K562 (cell line): Measurements from ENCODE around the gene ELOVL5. TPM values are rescaled to one million over a fixed set of nuclear protein-coding genes. Genes with fewer than 3 reads are reported as not detected.
A peak's percentile ranks its signal among the peaks of the same experiment; 100 is the strongest.

ENCODE experiments used
- EGR1 ChIP-seq: fragments of 450-650 bp; conservative IDR thresholded peaks from 2 replicates; pipeline ENCODE4 v1.6.1; 2017; ENCODE audit warnings: mild to moderate bottlenecking
- ELF4 ChIP-seq: fragments of 450-650 bp; formaldehyde crosslinking; IDR thresholded peaks from 2 replicates; pipeline ENCODE4 v1.4.0; 2022; ENCODE audit warnings: missing genetic modification characterization
- KDM2B ChIP-seq: fragments of 250-450 bp; sonication (Bioruptor Pico); IDR thresholded peaks from 2 replicates; pipeline ENCODE4 v1.8.0; 2021; ENCODE audit warnings: mild to moderate bottlenecking, moderate library complexity
- MTA1 ChIP-seq: fragments of 450-650 bp; IDR thresholded peaks from 2 replicates; pipeline ENCODE4 v1.6.1; 2017; ENCODE audit warnings: borderline replicate concordance
- SMARCB1 ChIP-seq: IDR thresholded peaks from 2 replicates; pipeline ENCODE4 v1.6.1; 2011; ENCODE audit warnings: improper control_type of control experiment, low read depth; ENCODE audit not compliant: insufficient read length
- ZNF253 ChIP-seq: fragments of 250-450 bp; sonication (Bioruptor Pico); conservative IDR thresholded peaks from 2 replicates; pipeline ENCODE4 v1.6.1; 2021; ENCODE audit warnings: mild to moderate bottlenecking
- ZNF644 ChIP-seq: fragments of 200-800 bp; sonication (Bioruptor generic); IDR thresholded peaks from 2 replicates; pipeline ENCODE4 v1.6.1; 2016; ENCODE audit warnings: low read depth, missing genetic modification characterization, missing compliant biosample characterization
- polyA plus RNA-seq, 8 experiments: library from polyadenylated mRNA; depleted of rRNA in 4 of 8; stranded (reverse) in 5 of 8; unstranded in 3 of 8; fragments of >200 nt; fragmentation: Nextera tagmentation in 2 of 8; fragmentation: Illumina TruSeq in 1 of 8; extraction: Ambion mirVana in 2 of 8; extraction: Trizol in 1 of 8; gene quantifications; 2 replicates each; pipeline versions ENCODE4 v1.2.1 to v1.2.3, GENCODE V29; 2011 to 2014; ENCODE audit warnings: inconsistent platforms in 1 of 8, missing spikeins in 1 of 8
- total RNA-seq, 7 experiments: library from RNA; depleted of rRNA in 6 of 7; stranded (reverse); fragments of >200 nt in 6 of 7; fragmentation: Illumina TruSeq in 2 of 7; extraction: Trizol in 2 of 7; gene quantifications; 2 replicates each; pipeline versions ENCODE4 v1.2.1 to v1.2.3, GENCODE V29; 2011 to 2021; ENCODE audit warnings: low replicate concordance in 1 of 7
- TF ChIP-seq, protein P1 (sequence below): fragments of 450-650 bp; IDR thresholded peaks from 2 replicates; pipeline ENCODE4 v1.6.1; 2016; ENCODE audit warnings: mild to moderate bottlenecking, moderate library complexity
- TF ChIP-seq, protein P2 (sequence below): fragments of 200-800 bp; sonication (Bioruptor generic); IDR thresholded peaks from 2 replicates; pipeline ENCODE4 v1.6.1; 2017; ENCODE audit warnings: missing genetic modification characterization, missing compliant biosample characterization
- TF ChIP-seq, protein P3 (sequence below): fragments of 450-650 bp; IDR thresholded peaks from 2 replicates; pipeline ENCODE4 v1.6.1; 2016
- TF ChIP-seq, protein P4 (sequence below): fragments of 450-650 bp; IDR thresholded peaks from 2 replicates; pipeline ENCODE4 v1.6.1; 2016; ENCODE audit warnings: antibody characterized with exemption

Gene ELOVL5
- total and polyA plus RNA-seq, 9 of the 15 experiments (the other 6 are each of a cell fraction or from before 2014, with no cell fraction given), result 70.6 to 245 (median 132) TPM

DNA sequence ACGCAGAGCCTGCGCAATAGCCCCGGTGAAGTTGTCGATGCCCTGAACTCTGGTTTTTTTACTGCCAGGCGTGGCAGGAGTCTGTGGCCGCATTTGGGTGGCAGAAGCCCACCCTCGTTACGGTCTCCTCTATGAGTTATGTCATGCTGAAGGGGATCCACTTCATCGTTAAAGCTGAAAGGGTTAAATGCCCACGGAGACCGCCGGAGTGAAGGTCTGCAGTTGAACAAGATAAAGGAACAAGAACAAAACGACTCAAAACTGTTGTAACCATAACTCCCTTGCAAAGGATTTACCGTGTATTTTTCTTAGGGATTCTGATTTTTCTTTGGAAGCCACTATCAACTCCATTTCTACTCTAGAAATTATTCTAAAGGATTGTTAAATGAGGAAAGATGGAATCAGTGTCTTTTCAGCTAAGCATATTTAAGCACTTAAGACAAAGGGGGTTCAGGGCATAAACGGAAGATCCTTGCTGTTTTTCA is 501 bp upstream of the ELOVL5 start (continued):
- TF ChIP-seq, protein P1, sequence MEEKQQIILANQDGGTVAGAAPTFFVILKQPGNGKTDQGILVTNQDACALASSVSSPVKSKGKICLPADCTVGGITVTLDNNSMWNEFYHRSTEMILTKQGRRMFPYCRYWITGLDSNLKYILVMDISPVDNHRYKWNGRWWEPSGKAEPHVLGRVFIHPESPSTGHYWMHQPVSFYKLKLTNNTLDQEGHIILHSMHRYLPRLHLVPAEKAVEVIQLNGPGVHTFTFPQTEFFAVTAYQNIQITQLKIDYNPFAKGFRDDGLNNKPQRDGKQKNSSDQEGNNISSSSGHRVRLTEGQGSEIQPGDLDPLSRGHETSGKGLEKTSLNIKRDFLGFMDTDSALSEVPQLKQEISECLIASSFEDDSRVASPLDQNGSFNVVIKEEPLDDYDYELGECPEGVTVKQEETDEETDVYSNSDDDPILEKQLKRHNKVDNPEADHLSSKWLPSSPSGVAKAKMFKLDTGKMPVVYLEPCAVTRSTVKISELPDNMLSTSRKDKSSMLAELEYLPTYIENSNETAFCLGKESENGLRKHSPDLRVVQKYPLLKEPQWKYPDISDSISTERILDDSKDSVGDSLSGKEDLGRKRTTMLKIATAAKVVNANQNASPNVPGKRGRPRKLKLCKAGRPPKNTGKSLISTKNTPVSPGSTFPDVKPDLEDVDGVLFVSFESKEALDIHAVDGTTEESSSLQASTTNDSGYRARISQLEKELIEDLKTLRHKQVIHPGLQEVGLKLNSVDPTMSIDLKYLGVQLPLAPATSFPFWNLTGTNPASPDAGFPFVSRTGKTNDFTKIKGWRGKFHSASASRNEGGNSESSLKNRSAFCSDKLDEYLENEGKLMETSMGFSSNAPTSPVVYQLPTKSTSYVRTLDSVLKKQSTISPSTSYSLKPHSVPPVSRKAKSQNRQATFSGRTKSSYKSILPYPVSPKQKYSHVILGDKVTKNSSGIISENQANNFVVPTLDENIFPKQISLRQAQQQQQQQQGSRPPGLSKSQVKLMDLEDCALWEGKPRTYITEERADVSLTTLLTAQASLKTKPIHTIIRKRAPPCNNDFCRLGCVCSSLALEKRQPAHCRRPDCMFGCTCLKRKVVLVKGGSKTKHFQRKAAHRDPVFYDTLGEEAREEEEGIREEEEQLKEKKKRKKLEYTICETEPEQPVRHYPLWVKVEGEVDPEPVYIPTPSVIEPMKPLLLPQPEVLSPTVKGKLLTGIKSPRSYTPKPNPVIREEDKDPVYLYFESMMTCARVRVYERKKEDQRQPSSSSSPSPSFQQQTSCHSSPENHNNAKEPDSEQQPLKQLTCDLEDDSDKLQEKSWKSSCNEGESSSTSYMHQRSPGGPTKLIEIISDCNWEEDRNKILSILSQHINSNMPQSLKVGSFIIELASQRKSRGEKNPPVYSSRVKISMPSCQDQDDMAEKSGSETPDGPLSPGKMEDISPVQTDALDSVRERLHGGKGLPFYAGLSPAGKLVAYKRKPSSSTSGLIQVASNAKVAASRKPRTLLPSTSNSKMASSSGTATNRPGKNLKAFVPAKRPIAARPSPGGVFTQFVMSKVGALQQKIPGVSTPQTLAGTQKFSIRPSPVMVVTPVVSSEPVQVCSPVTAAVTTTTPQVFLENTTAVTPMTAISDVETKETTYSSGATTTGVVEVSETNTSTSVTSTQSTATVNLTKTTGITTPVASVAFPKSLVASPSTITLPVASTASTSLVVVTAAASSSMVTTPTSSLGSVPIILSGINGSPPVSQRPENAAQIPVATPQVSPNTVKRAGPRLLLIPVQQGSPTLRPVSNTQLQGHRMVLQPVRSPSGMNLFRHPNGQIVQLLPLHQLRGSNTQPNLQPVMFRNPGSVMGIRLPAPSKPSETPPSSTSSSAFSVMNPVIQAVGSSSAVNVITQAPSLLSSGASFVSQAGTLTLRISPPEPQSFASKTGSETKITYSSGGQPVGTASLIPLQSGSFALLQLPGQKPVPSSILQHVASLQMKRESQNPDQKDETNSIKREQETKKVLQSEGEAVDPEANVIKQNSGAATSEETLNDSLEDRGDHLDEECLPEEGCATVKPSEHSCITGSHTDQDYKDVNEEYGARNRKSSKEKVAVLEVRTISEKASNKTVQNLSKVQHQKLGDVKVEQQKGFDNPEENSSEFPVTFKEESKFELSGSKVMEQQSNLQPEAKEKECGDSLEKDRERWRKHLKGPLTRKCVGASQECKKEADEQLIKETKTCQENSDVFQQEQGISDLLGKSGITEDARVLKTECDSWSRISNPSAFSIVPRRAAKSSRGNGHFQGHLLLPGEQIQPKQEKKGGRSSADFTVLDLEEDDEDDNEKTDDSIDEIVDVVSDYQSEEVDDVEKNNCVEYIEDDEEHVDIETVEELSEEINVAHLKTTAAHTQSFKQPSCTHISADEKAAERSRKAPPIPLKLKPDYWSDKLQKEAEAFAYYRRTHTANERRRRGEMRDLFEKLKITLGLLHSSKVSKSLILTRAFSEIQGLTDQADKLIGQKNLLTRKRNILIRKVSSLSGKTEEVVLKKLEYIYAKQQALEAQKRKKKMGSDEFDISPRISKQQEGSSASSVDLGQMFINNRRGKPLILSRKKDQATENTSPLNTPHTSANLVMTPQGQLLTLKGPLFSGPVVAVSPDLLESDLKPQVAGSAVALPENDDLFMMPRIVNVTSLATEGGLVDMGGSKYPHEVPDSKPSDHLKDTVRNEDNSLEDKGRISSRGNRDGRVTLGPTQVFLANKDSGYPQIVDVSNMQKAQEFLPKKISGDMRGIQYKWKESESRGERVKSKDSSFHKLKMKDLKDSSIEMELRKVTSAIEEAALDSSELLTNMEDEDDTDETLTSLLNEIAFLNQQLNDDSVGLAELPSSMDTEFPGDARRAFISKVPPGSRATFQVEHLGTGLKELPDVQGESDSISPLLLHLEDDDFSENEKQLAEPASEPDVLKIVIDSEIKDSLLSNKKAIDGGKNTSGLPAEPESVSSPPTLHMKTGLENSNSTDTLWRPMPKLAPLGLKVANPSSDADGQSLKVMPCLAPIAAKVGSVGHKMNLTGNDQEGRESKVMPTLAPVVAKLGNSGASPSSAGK, result no peak
- TF ChIP-seq ZNF253 (CRISPR knock-in tag) (no peak), ZNF644 (tag) (no peak), MTA1 (0 out of 2 replicates have a peak, but pooled peaks have one; percentile 2), EGR1 (no peak), SMARCB1 (no peak), KDM2B (no peak), ELF4 (CRISPR knock-in tag) (no peak)
- TF ChIP-seq, protein P2, sequence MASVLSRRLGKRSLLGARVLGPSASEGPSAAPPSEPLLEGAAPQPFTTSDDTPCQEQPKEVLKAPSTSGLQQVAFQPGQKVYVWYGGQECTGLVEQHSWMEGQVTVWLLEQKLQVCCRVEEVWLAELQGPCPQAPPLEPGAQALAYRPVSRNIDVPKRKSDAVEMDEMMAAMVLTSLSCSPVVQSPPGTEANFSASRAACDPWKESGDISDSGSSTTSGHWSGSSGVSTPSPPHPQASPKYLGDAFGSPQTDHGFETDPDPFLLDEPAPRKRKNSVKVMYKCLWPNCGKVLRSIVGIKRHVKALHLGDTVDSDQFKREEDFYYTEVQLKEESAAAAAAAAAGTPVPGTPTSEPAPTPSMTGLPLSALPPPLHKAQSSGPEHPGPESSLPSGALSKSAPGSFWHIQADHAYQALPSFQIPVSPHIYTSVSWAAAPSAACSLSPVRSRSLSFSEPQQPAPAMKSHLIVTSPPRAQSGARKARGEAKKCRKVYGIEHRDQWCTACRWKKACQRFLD (CRISPR knock-in tag), result 0 out of 2 replicates have a peak, but pooled peaks have one; percentile 48
- TF ChIP-seq, protein P3, sequence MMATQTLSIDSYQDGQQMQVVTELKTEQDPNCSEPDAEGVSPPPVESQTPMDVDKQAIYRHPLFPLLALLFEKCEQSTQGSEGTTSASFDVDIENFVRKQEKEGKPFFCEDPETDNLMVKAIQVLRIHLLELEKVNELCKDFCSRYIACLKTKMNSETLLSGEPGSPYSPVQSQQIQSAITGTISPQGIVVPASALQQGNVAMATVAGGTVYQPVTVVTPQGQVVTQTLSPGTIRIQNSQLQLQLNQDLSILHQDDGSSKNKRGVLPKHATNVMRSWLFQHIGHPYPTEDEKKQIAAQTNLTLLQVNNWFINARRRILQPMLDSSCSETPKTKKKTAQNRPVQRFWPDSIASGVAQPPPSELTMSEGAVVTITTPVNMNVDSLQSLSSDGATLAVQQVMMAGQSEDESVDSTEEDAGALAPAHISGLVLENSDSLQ, result no peak
- TF ChIP-seq, protein P4, sequence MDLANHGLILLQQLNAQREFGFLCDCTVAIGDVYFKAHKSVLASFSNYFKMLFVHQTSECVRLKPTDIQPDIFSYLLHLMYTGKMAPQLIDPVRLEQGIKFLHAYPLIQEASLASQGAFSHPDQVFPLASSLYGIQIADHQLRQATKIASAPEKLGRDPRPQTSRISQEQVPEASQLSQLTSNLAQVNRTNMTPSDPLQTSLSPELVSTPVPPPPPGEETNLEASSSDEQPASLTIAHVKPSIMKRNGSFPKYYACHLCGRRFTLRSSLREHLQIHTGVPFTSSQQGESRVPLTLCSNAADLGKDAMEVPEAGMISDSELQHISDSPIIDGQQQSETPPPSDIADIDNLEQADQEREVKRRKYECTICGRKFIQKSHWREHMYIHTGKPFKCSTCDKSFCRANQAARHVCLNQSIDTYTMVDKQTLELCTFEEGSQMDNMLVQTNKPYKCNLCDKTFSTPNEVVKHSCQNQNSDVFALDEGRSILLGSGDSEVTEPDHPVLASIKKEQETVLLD, result 0 out of 2 replicates have a peak, but pooled peaks have one; percentile 43
